Loucy (cell line): ENCODE results near the gene CTNS.

ENCODE experiments used
- H2AFZ ChIP-seq: fragments of 200-600 bp; sonication (generic); 2 replicates; pipeline ENCODE4 v1.6.0; 2016; ENCODE audit warnings: antibody characterized with exemption, mild to moderate bottlenecking, low read length, moderate library complexity
- H3F3A ChIP-seq: fragments of 200-600 bp; 2 replicates; pipeline ENCODE4 v1.6.0; 2016; ENCODE audit warnings: antibody characterized with exemption, low read depth, mild to moderate bottlenecking
- H3K27me3 ChIP-seq: fragments of 200-600 bp; sonication (generic); 2 replicates; pipeline ENCODE4 v1.6.1; 2014; ENCODE audit warnings: low read length, mild to moderate bottlenecking; ENCODE audit not compliant: insufficient read depth, poor library complexity, severe bottlenecking
- H3K36me3 ChIP-seq: fragments of 200-600 bp; sonication (generic); 2 replicates; pipeline ENCODE4 v1.6.1; 2016; ENCODE audit warnings: low read length; ENCODE audit not compliant: insufficient read depth
- H3K4me1 ChIP-seq: fragments of 200-600 bp; sonication (generic); 2 replicates; pipeline ENCODE4 v1.5.1; 2014; ENCODE audit warnings: low read length, mild to moderate bottlenecking; ENCODE audit not compliant: insufficient read depth, poor library complexity, severe bottlenecking
- H3K4me2 ChIP-seq: fragments of 200-600 bp; sonication (generic); 2 replicates; pipeline ENCODE4 v1.6.0; 2014; ENCODE audit warnings: antibody characterized with exemption, low read length, low read depth, mild to moderate bottlenecking; ENCODE audit not compliant: poor library complexity, severe bottlenecking
- H3K4me3 ChIP-seq: fragments of 200-600 bp; sonication (generic); 2 replicates; pipeline ENCODE4 v1.5.1; 2014; ENCODE audit warnings: low read length, mild to moderate bottlenecking, mixed read lengths; ENCODE audit not compliant: poor library complexity, severe bottlenecking
- H3K79me2 ChIP-seq: fragments of 200-600 bp; sonication (generic); 2 replicates; pipeline ENCODE4 v1.6.1; 2014; ENCODE audit warnings: low read length; ENCODE audit not compliant: insufficient read depth
- H3K9ac ChIP-seq: fragments of 200-600 bp; sonication (generic); 2 replicates; pipeline ENCODE4 v1.6.0; 2014; ENCODE audit warnings: mild to moderate bottlenecking, low read depth, low read length, moderate library complexity; ENCODE audit not compliant: poor library complexity, severe bottlenecking
- H3K9me2 ChIP-seq: fragments of 200-600 bp; sonication (generic); replicated peaks from 2 replicates; pipeline ENCODE4 v1.6.1; 2016; ENCODE audit warnings: low read depth, low read length, mixed read lengths
- H3K9me3 ChIP-seq: fragments of 200-600 bp; sonication (generic); 2 replicates; pipeline ENCODE4 v1.6.1; 2014; ENCODE audit warnings: mild to moderate bottlenecking, antibody characterized with exemption, low read length, low read depth; ENCODE audit not compliant: insufficient read depth
- H4K20me1 ChIP-seq: fragments of 200-600 bp; sonication (generic); 2 replicates; pipeline ENCODE4 v1.6.0; 2014; ENCODE audit warnings: antibody characterized with exemption, low read length, mild to moderate bottlenecking; ENCODE audit not compliant: insufficient read depth, poor library complexity, severe bottlenecking
- EZH2phosphoT487 ChIP-seq: fragments of 200-600 bp; IDR thresholded peaks from 2 replicates; pipeline ENCODE4 v1.6.1; 2018; ENCODE audit warnings: antibody characterized with exemption, mild to moderate bottlenecking, moderate library complexity, borderline replicate concordance
- TF ChIP-seq, protein P1 (sequence below): fragments of 200-600 bp; sonication (generic); conservative IDR thresholded peaks from 2 replicates; pipeline ENCODE4 v1.5.1; 2014; ENCODE audit warnings: mild to moderate bottlenecking, antibody characterized with exemption, low read length

The CTNS gene

DNA sequence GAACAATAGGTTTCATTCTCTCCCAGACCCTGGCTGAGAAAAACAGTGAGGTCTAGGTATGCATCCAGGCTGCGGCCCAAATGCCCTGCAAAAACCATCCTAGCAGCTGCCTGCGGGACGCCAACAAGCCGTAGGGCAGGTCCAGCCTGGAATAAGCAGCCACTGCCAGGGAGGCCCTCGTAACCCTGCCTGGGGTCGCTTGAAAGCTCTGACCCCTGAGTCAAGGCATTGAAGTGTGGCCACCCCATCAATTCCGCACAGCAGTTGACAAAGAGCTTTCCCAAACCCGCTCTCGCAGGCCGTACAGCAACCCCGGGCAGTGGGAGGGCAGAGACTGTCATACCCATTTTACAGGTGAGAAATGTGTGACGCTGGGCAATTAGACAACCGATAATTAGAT, 38.5 kb upstream of the CTNS start:
- no peaks in the 10 kb centered on the region for H3K4me1 ChIP-seq
- H3K9me3 ChIP-seq, result no peaks in the 10 kb centered on the region
- no peak overlapping the region for H3K4me3 ChIP-seq
- no peaks in the 10 kb centered on the region for H3K27me3 ChIP-seq
- H3F3A ChIP-seq, result no peaks in the 10 kb centered on the region
- H3K9me2 ChIP-seq, result no peaks in the 10 kb centered on the region
- H3K79me2 ChIP-seq, result no peaks in the 10 kb centered on the region
- no peak overlapping the region for H2AFZ ChIP-seq
- TF ChIP-seq EZH2phosphoT487, result no peak
- TF ChIP-seq, protein P1, sequence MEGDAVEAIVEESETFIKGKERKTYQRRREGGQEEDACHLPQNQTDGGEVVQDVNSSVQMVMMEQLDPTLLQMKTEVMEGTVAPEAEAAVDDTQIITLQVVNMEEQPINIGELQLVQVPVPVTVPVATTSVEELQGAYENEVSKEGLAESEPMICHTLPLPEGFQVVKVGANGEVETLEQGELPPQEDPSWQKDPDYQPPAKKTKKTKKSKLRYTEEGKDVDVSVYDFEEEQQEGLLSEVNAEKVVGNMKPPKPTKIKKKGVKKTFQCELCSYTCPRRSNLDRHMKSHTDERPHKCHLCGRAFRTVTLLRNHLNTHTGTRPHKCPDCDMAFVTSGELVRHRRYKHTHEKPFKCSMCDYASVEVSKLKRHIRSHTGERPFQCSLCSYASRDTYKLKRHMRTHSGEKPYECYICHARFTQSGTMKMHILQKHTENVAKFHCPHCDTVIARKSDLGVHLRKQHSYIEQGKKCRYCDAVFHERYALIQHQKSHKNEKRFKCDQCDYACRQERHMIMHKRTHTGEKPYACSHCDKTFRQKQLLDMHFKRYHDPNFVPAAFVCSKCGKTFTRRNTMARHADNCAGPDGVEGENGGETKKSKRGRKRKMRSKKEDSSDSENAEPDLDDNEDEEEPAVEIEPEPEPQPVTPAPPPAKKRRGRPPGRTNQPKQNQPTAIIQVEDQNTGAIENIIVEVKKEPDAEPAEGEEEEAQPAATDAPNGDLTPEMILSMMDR, result no peak
- no peak overlapping the region for H3K4me2 ChIP-seq
- H4K20me1 ChIP-seq, result no peaks in the 10 kb centered on the region
- H3K9ac ChIP-seq, result no peak overlapping the region
- no peaks in the 10 kb centered on the region for H3K36me3 ChIP-seq

DNA sequence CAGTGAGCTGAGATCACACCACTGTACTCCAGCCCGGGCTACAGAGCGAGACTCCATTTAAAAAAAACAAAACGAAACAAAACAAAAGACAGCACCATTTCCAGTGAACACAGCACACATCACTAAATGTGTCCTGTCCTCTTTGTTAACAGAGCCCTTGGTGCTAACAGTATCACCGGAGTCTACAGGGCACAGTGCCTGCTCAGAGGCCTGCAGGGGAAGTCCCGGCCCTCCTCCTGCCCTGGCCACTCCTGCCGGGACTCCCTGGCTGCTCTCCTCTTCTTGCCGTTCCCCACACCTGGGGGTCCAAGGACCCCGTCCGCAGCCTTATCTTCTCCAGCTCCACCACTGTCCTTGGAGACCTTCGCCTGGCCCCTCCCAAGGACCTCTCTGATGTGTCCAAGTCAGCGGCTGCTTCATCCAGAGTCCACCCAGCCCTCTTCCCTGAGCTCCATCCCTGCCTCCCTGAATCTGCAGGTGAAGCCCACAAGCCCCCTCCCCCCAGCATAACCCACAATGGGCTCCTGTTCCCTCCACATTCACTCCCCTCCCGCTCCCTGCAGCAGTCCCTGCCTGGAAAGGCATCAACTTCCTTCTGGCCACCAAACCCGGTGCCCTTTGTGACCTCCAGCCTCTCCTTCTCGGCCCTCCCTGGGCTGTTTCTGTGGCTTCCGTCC, 35.9 kb upstream of the CTNS start:
- no peaks in the 10 kb centered on the region for H3K9me3 ChIP-seq
- H3K27me3 ChIP-seq, result no peaks in the 10 kb centered on the region
- no peaks in the 10 kb centered on the region for H4K20me1 ChIP-seq
- H3F3A ChIP-seq, result no peaks in the 10 kb centered on the region
- H3K9ac ChIP-seq, result no peak overlapping the region
- no peak for TF ChIP-seq EZH2phosphoT487
- TF ChIP-seq, protein P1, result no peak
- H2AFZ ChIP-seq, result no peak overlapping the region
- H3K36me3 ChIP-seq, result no peaks in the 10 kb centered on the region
- H3K4me3 ChIP-seq, result no peak overlapping the region
- no peaks in the 10 kb centered on the region for H3K9me2 ChIP-seq
- H3K4me2 ChIP-seq, result no peak overlapping the region
- no peaks in the 10 kb centered on the region for H3K79me2 ChIP-seq
- no peaks in the 10 kb centered on the region for H3K4me1 ChIP-seq

DNA sequence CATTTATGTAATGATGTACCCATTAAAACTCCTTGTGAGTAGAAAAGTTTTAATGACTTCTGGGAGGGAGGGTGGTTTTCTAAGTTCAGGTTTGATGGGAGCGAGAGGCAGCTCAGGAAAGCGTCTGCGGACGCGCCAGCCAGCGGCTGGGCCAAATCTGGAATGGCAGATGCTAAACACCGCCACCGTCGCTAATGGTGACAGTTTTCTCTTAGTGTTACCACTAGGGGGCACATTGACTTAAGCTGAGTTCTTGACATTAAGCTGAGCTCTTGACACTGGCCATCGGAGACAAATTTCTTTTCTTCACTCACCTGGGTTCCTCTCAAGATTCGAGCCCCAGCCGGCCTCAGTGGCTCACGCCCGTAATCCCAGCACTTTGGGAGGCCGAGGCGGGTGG, 34.1 kb upstream of the CTNS start:
- Histone ChIP-seq H3K4me3 (no peak overlapping the region), H2AFZ (no peak overlapping the region), H3F3A (no peaks in the 10 kb centered on the region), H3K9ac (no peak overlapping the region), H3K9me2 (no peaks in the 10 kb centered on the region), H3K36me3 (no peaks in the 10 kb centered on the region), H3K79me2 (no peaks in the 10 kb centered on the region), H3K27me3 (no peaks in the 10 kb centered on the region), H3K9me3 (no peaks in the 10 kb centered on the region), H3K4me2 (no peak overlapping the region), H3K4me1 (no peaks in the 10 kb centered on the region), H4K20me1 (no peaks in the 10 kb centered on the region)
- TF ChIP-seq, protein P1, result peak; percentile 69
- no peak for TF ChIP-seq EZH2phosphoT487
